DMS 273 (cell line): Measurements from ENCODE around the gene ACAN.

Source experiments
- DNase-seq: peaks from one replicate; lab custom pipeline; 2025; ENCODE audit not compliant: unreplicated experiment; lab: John Stamatoyannopoulos, UW

Gene ACAN

GRCh38 chr15:88900982-88901418, 97.8 kb downstream of the ACAN start:
- DNase-seq, result no peak

- no peak for DNase-seq
Observed at GRCh38 chr15:88901508-88902220, 98.4 kb downstream of the ACAN start.

GRCh38 chr15:88902221-88902835, 99.1 kb downstream of the ACAN start:
- DNase-seq, result no peak

GRCh38 chr15:88902846-88903245, 99.6 kb downstream of the ACAN start:
- no peak for DNase-seq

- DNase-seq, result no peak
Observed at GRCh38 chr15:88904257-88904623, 101.0 kb downstream of the ACAN start.

- peak; percentile 79 for DNase-seq
Observed at GRCh38 chr15:88904624-88905327, 101.5 kb downstream of the ACAN start.

GRCh38 chr15:88905576-88905975, 102.3 kb downstream of the ACAN start:
- no peak for DNase-seq

- DNase-seq, result no peak
Observed at GRCh38 chr15:88906130-88906529, 102.9 kb downstream of the ACAN start.

- no peak for DNase-seq
Observed at GRCh38 chr15:88906551-88906950, 103.3 kb downstream of the ACAN start.

GRCh38 chr15:88907111-88907510, 103.9 kb downstream of the ACAN start:
- no peak for DNase-seq

- DNase-seq, result no peak
Observed at GRCh38 chr15:88908123-88908522, 104.9 kb downstream of the ACAN start.

GRCh38 chr15:88908697-88909621, 105.7 kb downstream of the ACAN start:
- DNase-seq, result no peak

GRCh38 chr15:88909956-88910831, 107.0 kb downstream of the ACAN start:
- DNase-seq, result no peak

- DNase-seq, result no peak
Observed at GRCh38 chr15:88911766-88912118, 108.5 kb downstream of the ACAN start.

- peak; percentile 13 for DNase-seq
Observed at GRCh38 chr15:88912500-88912921, 109.3 kb downstream of the ACAN start.

GRCh38 chr15:88913017-88913849, 110.0 kb downstream of the ACAN start, which contains the start of gene MFGE8:
MFGE8 (minus strand) TSS chr15:88913379; CDS start chr15:88913319, 60 bp downstream.
- peak; percentile 80 for DNase-seq

GRCh38 chr15:88913850-88914169, 110.6 kb downstream of the ACAN start:
- no peak for DNase-seq

GRCh38 chr15:88915354-88915753, 112.1 kb downstream of the ACAN start:
- no peak for DNase-seq

GRCh38 chr15:88917760-88918159, 114.5 kb downstream of the ACAN start:
- DNase-seq, result no peak
